Stimulated activated CD4-positive, alpha-beta T cell treated with anti-CD3 and anti-CD28 coated beads, Interleukin-15, amount 100 ng/mL, for 1 hour (primary cell): Measurements from ENCODE around the gene JPH3.

Experiments
- DNase-seq, 2 donors: peaks; one replicate each; pipeline ENCODE4 v3.0.0-alpha.2; 2020; ENCODE audit warnings: low read depth in 1 of 2, low spot score in 1 of 2

The JPH3 gene

DNA sequence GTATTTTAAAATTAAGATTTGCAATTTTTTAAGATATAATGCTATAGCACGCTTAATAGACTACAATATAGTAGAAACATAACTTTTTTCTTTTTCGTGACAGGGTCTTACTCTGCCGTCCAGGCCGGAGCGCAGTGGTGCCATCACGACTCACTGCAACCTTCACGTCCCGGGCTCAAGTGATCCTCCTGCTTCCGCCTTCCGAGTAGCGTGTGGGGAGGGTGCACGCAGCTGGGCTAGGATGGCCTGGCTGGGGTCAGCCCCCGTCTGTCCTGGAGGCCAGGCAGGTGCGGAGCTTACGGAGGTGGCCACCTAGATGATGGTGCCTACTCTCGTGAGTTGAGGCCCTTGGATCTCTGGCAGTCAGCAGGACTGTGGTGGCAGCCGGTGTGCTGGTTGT is 50.1 kb downstream of the JPH3 start:
- DNase-seq: no peak

DNA sequence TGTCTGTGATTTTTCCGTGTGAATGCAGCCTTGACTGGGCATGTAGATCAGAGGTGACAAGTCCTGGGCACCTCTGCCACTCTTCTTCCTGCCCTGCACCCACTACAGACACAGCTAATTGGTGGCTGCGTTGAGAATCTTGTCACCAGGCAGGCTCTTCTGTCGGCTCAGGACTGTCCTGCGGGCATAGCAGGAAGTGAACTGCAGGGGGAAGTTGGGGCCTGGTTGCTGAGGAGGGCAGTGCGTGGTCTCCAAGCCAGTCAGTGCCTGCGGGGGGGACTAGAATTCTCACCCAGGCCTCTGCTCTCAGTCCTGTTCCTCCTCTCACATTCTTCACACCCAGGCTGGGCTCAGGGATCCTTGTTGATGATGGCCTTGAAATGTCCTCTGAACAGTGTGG is 50.5 kb downstream of the JPH3 start:
- no peak for DNase-seq

DNA sequence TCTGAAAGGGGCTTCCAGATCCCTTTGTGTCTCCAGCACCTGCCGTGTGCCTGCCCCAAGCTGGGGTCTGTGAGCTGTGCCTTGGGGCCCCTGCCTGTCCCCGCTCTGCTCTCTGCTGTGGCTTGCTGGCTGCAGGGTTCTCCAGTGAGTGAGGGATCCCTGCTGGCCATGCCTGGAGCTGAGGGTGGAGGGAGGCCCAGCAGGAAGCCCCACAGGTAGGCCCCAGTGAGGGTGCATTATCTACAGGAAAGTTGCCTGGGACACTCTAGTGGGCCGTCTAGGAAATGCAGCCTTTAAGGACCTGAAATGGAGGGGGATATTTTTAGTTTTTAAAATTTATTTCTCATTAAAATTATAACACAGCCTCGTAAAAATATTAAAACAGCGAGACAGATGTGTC is 50.9 kb downstream of the JPH3 start:
- DNase-seq: no peak

DNA sequence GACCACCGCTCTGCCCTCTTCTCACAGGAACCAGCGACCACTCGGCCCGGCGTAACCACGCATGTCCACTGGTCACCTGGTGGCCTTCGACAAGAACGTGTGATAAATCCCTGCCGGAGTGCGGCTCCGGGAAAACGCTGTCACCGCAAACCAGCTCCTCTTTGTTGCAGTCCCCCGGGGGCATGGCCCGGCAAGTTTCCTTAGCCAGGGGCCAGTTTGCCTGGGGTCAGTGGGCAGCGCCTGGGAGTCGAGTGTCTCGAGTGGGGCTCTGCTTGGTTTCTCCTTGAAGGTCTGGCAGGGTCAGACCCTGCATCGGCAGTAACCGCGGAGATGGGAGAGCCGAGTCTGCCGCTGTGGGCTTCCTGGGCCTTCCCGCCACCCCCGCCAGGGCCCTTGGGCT is 52.5 kb downstream of the JPH3 start:
- no peak for DNase-seq

DNA sequence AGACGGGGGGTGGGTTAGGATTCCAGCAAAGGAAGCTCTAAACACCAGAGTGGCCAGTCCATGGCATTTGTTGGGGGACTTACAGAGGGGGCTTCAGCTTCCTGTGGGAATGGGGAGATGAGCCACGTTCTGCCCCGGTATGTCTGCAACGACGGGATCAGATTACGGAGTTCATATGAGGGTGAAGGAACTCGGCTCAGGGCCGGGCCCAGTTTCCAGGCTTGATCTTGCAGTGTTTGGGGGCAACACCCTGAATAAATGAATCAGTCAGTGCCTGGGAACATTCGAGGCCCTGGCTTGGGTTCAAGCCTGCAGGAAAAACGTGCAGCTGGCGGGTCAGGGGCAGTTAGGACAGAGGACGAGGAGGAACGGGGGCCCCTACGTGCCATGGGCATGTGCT is 54.0 kb downstream of the JPH3 start:
- DNase-seq: no peak

DNA sequence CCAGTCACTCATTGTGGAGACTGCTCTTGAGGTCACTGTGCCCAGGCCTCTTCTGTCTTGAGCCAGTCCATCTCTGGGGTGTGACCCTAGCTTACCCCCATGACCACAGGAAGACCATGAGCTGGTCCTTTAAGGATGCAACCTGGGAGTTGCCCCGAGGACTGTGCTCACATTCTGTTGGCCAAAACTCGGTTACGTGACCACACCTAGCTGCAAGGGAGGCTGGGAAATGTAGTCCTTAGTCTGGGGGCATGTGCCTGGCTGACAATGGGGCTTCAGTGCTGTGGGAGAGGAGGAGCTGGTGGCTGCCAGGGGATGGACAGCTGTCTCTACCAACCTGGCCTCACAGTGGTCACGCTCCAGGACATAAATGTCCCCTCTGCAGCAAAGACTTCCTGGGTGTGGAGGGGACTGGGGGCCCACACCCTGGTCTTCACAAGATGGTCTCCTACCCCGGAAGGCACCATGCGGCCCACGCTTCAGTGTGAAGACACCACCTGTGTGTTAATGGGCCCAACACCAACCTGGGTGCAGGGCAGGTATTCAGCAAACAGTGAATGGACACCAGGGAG is 55.4 kb downstream of the JPH3 start:
- no peak for DNase-seq

DNA sequence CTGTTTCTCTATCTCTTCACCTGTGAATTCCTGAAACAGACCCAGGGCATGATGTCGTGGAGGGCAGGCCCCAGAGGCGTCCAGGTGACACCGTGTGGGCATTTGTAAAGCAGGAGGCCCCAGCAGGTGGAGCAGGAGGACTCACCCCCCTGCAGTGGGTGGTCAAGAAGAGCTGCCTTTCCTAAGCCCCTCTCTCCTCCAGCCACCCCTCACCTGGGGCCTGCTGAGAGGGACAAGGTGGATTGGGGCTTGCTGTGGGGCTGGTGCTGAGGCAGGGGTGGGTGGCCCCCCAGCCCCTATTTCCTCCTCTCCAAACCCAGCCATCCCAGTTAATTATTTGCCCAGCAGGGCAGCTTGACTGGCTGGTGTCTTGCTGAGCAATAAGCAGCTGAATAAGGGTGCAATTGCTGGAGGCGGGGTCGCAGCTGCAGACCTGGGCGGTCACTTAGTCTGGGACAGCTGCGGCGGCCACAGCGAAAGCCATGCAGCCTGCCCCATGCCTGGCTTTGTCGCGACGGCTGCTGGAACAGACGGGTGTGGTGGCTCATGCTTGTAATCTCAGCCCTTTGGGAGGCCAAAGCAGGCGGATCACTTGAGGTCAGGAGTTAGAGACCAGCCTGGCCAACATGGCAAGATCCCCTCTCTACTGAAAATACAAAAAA is 56.4 kb downstream of the JPH3 start:
- no peak for DNase-seq

GRCh38 chr16:87661561-87661960 is 59.3 kb downstream of the JPH3 start:
- no peak for DNase-seq

DNA sequence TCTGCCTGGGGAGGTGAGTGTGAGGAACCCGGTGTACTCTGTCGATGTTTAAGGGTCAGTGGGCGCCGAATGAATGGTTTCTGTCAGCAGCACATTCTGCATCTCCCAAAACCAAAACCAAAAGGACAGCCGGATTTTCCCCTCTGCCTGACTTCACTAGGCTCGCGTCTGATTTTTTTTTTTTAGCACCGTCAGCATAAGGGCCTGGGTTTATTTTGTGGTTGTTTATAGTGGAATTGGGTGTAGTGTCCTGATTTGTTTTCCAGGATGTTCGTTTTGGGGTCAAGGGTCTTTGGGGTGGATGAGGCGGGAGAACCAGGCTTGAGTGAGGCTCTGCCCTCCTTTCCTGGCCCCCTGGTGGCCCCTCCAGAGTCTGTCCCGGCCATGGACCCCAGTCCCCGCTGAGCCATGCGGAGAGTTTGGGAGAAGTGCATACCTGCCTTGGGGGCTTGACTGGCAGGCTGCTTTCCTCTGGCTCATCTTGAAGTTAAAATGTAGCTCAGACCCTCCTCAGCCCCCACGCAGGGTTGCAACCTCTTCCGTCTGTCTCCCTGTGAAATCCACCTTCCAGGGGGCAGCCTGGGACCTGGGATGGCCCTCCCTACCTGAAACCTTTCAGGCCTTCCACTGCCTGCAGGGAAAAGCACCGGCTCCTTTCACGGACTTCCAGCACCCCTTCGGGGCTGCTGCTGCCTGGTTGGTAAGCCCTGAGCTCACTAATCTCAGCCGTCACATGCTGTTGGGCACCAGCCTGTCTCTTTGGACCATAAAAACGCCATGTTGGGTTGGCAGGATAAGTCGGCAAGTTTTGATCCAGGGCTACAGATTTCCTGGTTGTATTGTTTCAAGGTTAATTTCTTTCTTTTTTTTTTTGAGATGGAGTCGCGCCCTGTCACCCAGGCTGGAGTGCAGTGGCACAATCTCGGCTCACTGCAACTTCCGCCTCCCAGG is 60.2 kb downstream of the JPH3 start:
- no peak for DNase-seq

GRCh38 chr16:87664792-87665191 is 62.5 kb downstream of the JPH3 start:
- no peak for DNase-seq

DNA sequence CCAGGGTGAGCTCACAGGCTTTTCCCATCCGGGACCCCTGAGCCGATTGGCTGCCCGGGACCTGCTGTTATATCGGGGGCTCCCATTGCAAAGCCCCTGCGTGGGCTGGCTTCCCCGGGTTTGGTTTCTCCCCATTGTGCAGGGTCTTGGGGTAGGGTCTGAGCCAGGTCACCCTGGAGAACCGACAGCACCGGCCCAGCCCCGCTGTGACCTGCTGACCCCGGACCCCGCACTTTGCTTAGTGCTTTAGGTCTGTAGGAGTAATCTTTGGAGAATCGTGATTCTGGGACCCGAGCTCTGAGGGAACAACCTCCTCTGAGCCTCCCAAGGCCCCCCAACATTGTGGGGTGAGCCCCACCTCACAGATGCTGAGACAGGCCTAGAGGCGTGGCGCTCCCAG is 62.9 kb downstream of the JPH3 start:
- DNase-seq: no peak

DNA sequence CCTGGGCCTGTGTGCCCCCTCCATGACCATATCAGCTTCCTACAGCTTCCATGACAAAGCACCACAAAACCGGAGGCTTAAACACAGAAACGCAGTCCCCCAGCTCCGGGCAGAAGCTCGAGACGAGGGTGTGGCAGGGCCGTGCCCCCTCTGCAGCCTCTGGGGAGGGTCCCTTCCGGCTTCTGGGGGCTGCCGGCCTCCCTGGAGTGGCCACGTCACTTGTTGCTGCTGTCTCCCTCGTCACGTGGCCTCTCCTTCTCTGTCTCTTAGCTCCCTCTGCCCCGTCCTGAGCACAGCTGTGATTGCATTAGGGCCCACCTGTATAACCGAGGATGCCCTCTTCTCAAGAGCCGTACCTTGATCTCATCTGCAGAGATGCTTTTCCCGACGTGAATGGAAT is 64.6 kb downstream of the JPH3 start:
- DNase-seq: no peak

GRCh38 chr16:87667443-87667842 is 65.1 kb downstream of the JPH3 start:
- no peak for DNase-seq

DNA sequence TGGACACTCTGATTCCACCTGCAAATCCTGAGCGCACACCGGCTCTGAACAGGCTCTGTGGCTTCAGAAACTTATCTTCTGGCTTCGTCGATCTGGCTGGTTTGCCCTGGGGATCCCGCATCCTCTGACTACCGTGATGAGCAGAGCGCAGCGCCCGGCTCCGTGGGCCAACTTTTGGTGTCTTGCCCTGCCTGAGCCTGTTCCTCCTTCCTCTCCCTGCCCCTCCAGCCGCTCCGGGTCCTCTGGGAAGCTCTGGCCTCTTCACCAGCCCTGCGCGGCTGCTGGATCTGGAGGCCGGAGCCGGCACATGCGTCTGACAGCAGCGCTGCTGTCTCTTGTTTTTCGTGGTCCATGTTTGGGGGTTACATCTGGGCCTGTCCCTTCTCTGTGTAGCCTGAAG is 65.6 kb downstream of the JPH3 start:
- no peak for DNase-seq

GRCh38 chr16:87669672-87670071 is 67.4 kb downstream of the JPH3 start:
- DNase-seq: no peak

DNA sequence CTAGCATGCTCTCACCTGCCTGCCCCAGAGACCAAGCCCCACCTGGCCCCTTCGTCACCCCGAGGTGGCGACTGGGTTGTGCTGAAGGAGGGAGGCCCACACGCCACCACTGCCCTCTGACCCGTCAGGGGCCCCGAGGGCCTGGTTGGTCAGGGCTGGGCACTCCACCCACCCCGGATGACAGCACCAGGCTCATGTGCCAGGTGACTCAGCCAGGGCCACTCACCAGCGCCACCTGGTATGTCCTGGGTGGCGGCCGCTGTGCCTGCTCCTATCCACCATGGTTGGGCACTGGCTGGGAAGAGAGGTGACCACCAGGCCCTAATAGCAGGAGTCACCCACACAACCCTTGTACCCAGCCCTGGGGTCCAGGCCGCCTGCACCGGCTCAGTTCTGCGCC is 68.9 kb downstream of the JPH3 start:
- DNase-seq: no peak

DNA sequence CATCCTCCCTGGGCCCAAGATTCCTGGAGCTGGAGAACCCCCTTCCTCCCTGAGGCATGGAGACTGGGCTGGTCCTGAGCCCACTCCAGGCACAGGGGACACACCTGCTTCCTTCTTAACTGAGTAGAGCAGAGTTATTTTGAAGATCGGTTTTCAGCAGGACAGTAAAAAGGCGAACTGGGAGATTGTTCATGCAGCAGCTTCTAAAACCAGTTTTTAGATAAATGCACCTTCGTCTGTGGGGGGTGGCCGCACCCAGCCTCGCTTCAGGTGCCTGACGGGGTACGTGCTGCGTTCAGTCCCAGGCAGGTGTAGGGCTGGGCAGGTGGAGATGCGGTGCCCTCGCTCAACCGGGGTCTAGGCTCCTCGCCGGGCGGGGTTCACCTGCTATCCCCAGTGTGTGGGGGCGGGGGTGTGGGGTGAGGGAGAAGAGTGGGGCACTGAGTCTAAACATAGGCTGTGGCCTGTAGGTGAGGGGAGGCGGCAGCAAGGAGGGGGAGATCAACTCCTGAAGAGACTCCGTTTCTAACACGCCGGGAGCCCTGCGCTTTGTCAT is 69.5 kb downstream of the JPH3 start:
- no peak for DNase-seq

GRCh38 chr16:87674419-87674818 is 72.1 kb downstream of the JPH3 start:
- no peak for DNase-seq

DNA sequence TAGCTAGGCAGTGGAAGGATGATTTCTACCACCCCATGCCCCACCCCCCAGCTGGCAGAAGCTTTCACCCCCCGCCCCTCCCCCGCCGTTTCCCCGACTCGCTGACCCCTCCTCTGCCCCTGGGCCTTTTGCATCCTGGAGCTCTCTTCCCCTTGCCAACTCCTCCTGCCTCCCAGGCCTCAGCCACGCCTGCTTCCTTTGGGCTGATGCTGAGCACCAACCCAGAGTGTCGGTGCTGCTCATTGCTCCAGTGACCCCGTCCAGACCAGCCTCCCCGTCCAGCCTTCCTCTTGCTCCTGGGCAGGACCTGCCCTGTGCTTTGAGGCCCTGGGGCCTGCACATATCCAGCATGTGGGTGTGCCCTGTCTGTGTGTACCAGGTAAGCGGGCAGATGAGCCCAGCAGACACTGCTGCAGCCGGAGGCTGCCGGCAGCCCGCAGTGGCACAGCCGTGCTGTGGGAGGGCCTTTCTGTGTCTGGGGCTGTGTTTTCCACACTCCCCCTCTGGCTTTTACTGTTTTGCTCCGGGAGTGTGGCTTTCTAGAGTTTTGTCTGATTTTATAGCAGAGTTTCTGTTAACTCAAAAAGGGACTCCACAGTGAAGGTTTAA is 72.9 kb downstream of the JPH3 start:
- no peak for DNase-seq

GRCh38 chr16:87677830-87678229 is 75.5 kb downstream of the JPH3 start:
- no peak for DNase-seq

DNA sequence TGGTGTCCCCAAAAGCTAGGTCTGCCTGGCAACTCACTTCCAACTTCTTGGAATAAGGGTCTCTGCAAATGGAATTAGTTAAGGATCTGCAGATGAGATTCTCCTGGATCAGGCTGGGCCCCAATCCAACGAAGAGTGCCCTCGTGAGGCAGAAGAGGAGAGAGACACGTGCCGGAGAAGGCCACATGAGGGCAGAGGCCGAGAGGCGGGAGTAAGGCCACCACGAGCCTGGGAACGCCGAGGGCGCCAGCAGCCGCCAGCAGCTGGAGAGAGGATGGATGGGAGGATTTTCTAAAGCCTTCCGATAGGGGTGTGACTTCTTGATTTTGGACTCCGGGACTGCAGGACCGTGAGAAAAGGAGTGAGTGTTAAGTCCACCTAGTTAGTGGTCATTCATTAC is 76.3 kb downstream of the JPH3 start:
- no peak for DNase-seq
